HG03565 (cell line): ENCODE results near the gene ZMYND19.
"Not testable (repeated sequence)": the region's sequence is repeated elsewhere in the genome, so short reads cannot be mapped to it uniquely, and the experiment has no call there.

Experiments used
- ATAC-seq: cut with Tn5 transposase; IDR thresholded peaks from one replicate; pipeline ENCODE4 v1.9.1; 2021; ENCODE audit warnings: mild to moderate bottlenecking, moderate library complexity; ENCODE audit not compliant: unreplicated experiment

The ZMYND19 gene

DNA sequence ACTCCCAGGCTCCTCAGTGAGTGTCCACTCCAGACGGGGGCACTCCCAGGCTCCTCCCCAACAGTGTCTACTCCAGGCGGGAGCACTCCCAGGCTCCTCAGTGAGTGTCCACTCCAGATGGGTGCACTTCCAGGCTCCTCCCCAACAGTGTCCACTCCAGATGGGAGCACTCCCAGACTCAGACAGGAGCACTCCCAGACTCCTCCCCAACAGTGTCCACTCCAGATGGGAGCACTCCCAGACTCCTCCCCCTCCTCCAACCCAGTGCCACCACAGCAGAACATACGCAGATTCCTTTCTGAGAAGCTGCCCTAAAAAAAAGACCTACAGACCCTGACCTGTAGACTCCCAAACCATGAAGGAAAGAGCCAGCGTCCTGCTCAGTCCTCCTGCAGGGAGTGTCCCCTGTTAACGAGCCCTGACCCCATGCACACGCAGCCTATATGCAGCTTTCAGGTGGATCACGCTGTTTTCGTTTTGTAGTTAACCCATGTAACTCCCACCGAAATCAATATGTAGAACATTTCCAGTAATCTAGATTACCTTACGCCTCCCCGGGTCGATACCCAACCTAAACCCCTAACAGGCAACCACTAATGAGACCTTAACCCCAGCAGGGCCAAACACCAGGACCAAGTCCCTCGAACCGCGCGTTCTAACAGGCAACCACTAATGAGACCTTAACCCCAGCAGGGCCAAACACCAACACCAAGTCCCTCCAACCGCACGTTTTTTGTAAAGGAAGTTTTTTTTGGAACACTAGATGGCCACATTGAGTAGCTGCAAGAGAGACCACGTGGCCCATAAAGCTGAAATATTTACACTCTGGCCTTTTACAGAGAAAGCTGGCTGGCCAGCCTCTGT, 55.8 kb downstream of the ZMYND19 start:
- ATAC-seq: no peak

DNA sequence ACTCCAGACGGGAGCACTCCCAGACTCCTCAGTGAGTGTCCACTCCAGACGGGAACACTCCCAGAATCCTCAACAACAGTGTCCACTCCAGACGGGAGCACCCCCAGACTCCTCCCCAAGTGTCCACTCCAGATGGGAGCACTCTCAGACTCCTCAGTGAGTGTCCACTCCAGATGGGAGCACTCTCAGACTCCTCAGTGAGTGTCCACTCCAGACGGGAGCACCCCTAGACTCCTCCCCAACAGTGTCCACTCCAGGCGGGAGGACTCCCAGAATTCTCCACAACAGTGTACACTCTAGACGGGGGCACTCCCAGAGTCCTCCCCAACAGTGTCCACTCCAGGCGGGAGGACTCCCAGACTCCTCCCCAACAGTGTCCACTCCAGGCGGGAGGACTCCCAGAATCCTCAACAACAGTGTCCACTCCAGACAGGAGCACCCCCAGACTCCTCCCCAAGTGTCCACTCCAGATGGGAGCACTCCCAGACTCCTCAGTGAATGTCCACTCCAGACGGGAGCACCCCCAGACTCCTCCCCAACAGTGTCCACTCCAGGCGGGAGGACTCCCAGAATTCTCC, 57.3 kb downstream of the ZMYND19 start:
- not testable (repeated sequence) for ATAC-seq
